HG03066 (cell line): ENCODE measurements around the gene FEM1C.
A peak's percentile ranks its signal among the peaks of the same experiment; 100 is the strongest.

Experiments used
- ATAC-seq: cut with Tn5 transposase; IDR thresholded peaks from one replicate; pipeline ENCODE4 v1.9.1; 2021; ENCODE audit warnings: low read depth; ENCODE audit not compliant: unreplicated experiment

Gene FEM1C

DNA sequence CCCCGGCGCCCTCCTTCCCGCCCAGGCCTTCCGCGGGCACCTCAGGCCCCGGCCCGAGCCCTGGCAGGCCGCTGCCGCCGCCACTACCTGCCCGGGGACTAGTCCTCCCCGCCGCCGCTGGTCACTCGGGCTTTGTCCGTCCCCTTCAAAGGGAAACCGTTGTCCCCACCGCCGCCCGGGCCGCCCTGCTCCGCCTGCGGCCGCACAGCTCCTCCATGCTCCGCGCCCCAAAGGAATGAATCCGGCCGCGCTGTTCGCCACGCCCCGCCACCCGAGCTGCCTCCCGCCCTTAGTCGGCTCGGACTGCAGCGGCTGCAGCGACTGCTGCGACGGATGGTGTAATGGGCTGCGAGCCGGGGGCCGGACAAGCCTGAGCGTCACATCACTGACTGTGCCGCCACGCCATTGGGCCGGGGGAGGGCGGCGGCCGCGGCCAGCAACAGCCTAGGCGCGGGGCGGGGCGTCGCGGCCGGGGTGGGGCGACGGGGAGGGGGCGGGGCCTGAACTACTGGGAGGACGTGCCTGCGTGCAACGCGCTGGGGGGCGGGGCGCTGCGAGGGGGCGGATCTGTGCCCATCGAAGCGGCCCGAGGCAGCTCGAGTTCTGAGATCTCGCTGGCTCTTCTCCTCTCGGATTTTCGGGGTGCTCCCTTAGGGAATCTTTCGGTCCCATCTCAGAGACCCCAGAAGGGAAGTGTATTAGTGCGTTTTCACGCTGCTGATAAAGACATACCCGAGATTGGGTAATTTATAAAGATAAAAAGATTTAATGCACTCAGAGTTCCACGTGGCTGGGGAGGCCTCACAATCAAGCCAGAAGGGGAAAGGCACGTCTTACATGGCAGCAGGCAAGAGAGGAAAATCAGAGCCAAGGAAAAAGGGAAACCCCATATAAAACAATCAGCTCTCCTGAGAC is at the start of gene FEM1C:
FEM1C (minus strand) TSS at position 340 of the 915 bp plus-strand sequence. CDS start 1,282 bp downstream, outside the sequence.
- peak; percentile 94 for ATAC-seq

DNA sequence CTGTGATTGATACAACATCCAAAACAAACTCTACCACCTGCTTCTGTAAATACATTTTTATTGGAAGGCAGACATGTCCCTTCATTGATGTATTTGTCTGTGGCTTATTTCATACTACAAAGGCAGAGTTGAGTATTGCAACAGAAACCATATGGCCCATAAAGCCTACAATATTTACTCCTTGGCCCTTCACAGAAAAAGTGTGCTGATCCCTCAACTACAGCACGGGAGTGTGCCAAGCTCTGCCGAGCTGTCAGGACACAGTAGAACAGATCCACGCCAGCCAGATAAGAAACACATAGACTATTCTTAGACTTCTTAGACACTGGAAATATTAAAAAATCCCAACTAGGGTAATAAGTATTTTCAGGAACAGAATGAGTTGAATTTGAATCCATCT is 44.5 kb upstream of the FEM1C start:
- ATAC-seq, result no peak

DNA sequence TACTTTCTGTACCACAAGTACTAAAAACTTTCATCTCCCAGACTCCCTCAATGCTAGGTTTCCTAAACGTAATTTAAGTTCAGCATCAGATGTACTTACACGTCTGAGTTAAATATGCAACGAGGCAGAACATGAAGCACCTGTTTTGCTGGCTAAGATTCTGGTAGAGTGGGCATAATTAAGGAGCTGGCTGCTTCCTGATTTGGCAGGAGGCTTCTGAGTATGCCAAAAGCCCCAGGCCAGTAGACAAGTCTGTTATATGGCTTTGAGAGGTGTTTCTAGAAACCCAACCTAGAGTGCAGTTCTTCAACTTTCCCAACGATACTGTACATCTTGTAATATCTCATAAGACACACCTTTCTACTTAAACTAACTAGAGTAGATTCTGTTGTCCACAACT is 44.1 kb upstream of the FEM1C start:
- ATAC-seq, result no peak

DNA sequence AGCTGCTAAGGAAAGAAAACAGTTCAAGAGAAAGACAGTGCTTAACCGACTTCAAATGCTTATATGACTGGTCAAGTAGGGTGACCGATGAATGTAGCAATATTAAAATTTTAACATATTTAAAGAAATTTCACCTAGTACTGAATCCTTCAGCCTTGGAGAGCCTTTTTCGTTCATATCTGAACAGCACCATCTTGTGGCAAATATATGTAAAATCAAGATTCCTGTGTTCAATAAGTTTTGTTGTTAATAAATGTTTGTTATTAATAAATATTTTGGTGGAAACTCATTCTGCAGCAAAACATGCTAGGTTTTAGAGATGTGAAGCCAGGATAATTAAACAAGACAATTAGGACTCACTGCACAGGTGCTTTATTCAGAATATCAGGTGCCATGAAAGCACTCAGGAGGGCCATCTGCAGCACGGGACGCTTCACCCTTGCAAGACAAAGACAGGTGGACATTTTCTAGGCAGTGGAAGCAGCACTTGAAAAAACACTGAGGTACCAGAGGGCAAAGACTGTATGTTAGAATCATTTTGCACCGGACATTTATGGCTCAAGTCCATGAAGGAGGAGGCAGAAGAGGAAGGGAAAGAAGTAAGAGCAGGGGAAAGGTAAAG is 42.1 kb upstream of the FEM1C start:
- no peak for ATAC-seq

DNA sequence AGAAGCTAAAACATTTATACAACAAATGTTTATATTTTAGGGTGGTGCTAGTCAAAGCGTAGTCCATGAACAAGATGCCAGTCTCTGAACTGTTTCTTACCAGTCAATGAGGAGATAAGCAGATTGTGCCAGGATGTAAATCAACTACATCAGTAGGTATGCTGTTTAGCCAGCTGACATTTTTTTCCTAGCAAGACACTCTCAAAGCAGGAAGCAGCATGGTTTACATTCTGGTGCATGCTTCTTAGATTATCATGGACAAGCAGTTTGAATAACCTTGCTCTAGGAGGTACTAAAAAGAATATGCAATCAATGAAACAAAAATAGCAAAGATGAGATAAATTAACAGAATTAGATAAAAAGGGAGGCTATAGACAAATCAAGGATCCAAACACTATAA is 40.7 kb upstream of the FEM1C start:
- ATAC-seq, result no peak

DNA sequence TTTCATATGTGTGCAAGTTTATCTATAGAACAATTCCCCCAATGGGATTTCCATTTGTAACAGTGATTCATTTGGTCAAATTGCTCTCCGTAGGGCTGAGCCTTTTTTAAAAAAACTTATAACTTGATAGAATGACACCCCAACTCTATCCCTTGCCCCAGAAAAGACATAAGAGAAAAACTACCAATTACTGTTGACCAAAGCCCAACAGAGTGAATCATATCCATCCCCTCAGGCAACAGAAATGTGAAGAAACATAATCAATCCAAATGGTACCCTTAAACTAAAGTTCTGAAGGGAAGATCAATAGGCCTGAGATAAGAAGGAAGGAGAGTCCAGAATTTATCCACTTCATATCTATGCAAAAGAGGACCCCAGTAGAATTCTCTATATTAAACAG is 39.9 kb upstream of the FEM1C start:
- ATAC-seq, result no peak

- ATAC-seq, result no peak
Measured at GRCh38 chr5:115583474-115583873, 38.9 kb upstream of the FEM1C start.

DNA sequence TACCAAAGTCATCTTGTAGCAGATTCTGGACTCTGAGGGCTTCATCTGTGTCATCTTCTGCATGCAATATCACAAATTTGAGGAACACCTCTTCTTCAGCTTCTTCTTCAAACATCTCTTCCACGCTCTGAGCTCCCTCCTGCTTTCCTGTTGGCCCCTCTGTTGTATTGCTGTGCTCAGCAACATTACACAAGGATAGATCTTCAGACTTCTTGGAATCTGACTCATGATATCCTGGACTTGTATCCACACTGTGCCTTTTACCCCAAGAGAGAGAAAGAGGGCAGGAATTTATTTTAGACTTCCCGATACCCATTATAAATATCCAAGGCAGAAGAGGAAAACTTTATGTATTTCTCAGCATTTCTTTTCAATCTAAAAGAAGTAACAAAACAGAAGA is 36.4 kb upstream of the FEM1C start:
- no peak for ATAC-seq

DNA sequence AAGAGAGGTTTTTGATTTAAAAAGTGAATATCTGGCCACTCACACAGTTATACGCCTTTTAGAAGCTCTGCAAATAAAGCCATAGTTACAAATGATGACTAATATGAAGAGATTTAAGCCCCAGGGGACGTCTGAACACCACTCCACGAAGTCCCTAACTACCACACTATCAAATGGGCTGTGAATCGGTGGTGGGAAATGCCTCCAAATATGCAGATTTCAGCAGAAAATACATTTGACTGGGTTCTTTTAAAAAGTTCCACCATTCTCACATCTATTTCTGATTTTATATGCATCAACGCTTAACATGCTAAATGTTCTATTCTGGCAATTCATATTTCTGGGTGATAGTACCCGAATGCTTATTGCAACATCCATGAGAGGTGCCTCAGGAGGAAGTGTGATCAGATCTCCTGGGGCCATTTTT is 35.2 kb upstream of the FEM1C start:
- peak; percentile 60 for ATAC-seq

GRCh38 chr5:115579216-115579615 is 34.6 kb upstream of the FEM1C start:
- no peak for ATAC-seq

- peak; percentile 68 for ATAC-seq
Measured at GRCh38 chr5:115578657-115579056, 34.1 kb upstream of the FEM1C start.

GRCh38 chr5:115577741-115578140 is 33.2 kb upstream of the FEM1C start:
- no peak for ATAC-seq

- no peak for ATAC-seq
Measured at GRCh38 chr5:115577329-115577728, 32.8 kb upstream of the FEM1C start.

DNA sequence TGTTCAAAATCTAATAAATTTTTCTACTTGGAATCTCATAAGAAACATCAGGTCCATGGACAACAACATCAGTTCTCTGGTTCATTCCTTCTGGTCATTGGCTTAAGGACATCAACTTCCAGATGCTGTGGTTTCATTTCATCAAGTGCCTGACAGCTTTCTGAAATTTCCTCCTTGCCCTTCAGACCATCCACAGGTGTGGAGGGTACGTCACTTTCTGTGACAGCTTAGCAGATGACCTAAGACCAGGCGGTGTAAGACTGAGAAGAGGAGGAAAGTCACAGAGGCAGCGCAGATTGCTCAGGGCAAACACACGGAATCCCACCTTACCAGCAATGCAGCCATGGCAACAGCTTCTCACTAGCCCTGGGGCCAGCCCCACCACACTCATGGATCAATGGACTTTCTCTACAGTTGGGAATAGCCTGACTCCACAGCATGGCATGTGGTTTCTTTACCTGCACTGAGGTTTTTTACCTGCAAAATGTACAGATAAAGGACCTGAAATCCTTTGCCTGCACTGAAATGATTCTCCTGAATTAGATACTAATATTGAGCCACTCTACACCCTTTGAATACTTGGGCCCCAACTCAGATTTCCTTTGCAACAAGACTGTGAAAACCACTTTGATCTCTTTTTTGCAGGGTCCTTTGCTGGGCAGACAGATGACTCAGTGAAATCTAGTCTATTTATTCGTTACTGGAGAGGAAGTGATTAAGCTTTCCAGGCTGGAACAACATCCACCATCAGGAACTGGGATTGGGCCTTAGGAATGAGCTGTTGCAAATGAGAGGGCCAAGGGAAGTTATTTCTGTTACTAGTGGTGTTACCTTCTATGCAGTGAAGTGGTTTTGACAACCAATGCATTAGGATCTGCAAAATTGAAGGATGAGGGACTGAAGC is 30.8 kb upstream of the FEM1C start:
- no peak for ATAC-seq

DNA sequence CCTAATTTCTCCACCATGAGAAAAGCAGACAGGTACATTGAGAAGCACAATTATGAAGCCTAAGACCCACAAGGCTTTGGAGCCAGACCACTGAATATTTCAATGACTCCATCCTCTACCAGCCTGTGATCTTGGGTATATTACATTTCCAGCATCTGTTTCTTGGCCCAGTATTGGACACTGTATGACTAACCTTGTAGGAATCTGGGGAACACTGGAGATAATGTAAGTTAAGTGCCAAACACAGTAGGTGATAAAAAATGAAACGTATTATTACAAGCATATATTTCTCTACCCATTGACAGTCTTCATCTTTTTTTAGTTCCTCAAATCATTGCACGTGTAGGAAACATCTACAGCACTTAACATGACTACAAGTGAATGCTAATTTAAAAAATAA is 28.6 kb upstream of the FEM1C start:
- ATAC-seq, result no peak

DNA sequence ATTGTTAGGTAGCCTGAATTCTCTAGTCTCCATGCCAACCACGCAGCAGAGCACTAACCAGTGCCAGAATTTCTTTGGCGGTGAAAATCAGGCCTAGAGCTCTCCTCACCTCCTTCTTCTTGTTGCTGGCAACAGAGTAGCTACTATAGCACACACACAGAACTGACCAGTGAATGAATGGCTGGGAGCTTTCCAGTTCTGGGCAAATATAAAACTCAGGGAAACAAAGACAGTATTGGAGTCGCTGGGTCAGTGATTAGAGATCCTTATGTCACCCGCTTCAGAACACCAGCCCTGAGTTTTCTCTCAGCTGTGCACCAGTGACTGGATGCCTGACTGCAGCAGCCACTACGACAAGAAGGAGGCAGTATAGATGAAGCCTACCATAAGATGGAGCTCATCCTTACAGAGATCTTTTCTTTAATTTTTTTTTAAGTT is 26.9 kb upstream of the FEM1C start:
- no peak for ATAC-seq

DNA sequence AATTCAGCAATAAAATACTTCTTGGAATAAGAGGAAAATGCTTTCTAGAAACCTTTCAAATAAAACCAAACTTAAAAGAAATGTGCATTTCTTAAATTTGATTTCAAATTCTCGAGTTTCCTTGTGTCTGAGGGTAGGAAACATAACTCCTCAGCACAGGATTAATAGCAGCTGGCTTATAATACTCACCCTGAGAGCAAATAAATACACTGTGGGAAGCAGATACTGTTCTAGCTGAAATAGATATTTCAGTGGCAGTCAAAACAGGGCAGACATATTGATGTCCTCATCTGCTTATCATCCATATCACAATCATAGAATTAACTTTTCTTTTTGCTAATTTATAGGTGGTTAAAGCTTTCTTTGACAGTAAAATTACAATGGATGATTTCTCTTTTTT is 24.1 kb upstream of the FEM1C start:
- ATAC-seq, result no peak

GRCh38 chr5:115565233-115565632 is 20.7 kb upstream of the FEM1C start:
- ATAC-seq, result no peak

- no peak for ATAC-seq
Measured at GRCh38 chr5:115561176-115561575, 16.6 kb upstream of the FEM1C start.

DNA sequence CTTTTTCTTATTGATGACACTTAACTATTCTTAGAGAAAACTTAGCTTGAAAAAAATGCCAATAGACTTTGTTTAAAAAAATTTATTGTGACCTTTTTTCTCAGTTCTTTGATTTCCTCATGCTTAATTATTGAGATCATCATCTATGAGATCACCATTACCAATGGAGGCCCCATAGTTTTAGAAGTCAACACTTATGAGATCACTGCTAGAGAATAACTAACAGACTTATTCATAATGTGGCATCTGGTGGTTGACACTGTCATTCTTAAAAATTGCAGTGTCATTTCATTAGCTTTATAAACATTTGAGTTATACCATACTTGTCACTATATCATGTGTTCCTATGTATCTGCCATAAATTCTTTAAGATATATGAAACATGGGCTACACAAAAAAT is 14.9 kb upstream of the FEM1C start:
- ATAC-seq, result no peak

- ATAC-seq, result no peak
Measured at GRCh38 chr5:115558388-115558956, 13.9 kb upstream of the FEM1C start.
